ENCODE measurements around the gene IRX6.

DNA sequence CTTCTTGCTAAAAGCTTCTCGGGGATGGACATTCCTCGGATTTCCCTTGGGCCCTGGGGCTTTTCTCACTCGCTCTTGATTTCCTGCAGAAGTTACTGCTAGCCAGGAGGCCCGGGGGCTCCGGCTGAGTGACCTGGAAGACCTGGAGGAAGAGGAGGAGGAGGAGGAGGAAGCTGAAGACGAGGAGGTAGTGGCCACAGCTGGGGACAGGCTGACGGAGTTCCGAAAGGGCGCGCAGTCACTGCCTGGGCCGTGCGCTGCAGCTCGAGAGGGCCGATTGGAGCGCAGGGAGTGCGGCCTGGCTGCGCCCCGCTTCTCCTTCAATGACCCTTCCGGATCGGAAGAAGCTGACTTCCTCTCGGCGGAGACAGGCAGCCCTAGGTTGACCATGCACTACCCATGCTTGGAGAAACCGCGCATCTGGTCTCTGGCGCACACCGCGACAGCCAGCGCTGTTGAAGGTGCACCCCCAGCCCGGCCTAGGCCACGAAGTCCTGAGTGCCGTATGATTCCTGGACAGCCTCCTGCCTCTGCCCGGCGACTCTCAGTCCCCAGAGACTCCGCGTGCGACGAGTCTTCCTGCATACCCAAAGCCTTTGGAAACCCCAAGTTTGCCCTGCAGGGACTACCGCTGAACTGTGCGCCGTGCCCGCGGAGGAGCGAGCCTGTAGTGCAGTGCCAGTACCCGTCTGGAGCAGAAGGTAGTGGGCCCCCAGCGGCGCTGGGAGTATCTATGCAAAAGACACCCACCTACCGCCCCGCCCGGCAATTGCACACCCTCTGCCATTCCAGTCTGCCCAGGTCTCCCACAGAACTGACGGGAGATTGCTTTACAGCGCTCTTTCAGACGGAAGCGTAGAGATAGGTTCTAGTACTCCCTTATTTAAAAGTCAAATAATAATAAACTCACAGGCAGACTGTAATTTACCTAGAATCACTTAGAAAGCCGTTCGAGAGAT lies 4.9 kb downstream of the IRX6 start:
- TF ChIP-seq, protein P1, sequence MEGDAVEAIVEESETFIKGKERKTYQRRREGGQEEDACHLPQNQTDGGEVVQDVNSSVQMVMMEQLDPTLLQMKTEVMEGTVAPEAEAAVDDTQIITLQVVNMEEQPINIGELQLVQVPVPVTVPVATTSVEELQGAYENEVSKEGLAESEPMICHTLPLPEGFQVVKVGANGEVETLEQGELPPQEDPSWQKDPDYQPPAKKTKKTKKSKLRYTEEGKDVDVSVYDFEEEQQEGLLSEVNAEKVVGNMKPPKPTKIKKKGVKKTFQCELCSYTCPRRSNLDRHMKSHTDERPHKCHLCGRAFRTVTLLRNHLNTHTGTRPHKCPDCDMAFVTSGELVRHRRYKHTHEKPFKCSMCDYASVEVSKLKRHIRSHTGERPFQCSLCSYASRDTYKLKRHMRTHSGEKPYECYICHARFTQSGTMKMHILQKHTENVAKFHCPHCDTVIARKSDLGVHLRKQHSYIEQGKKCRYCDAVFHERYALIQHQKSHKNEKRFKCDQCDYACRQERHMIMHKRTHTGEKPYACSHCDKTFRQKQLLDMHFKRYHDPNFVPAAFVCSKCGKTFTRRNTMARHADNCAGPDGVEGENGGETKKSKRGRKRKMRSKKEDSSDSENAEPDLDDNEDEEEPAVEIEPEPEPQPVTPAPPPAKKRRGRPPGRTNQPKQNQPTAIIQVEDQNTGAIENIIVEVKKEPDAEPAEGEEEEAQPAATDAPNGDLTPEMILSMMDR (IDR thresholded peaks at IDR 0.05; ENCODE audit: poor library complexity), result no peak
- TF ChIP-seq EZH2 (IDR thresholded peaks at IDR 0.05; ENCODE audit: borderline replicate concordance), result no peak
